NCI-H1417 treated with DMSO at 0.1 percent for 48 hours (cell line): ENCODE results near the gene PEMT.
A peak's percentile ranks its signal among the peaks of the same experiment; 100 is the strongest.

ENCODE experiments used
- DNase-seq: peaks from one replicate; lab custom pipeline; 2025; lab: John Stamatoyannopoulos, UW

Gene PEMT

GRCh38 chr17:17553217-17554195 lies 38.0 kb downstream of the PEMT start:
- no peak for DNase-seq

- no peak for DNase-seq
Measured at GRCh38 chr17:17552351-17553216, 38.9 kb downstream of the PEMT start.

- no peak for DNase-seq
Measured at GRCh38 chr17:17551361-17551760, 40.1 kb downstream of the PEMT start.

- DNase-seq, result no peak
Measured at GRCh38 chr17:17549732-17550366, 41.7 kb downstream of the PEMT start.

- DNase-seq, result no peak
Measured at GRCh38 chr17:17548044-17548443, 43.5 kb downstream of the PEMT start.

- no peak for DNase-seq
Measured at GRCh38 chr17:17547210-17547764, 44.2 kb downstream of the PEMT start.

GRCh38 chr17:17546399-17547185 lies 44.9 kb downstream of the PEMT start:
- DNase-seq, result no peak

- DNase-seq, result no peak
Measured at GRCh38 chr17:17545984-17546383, 45.5 kb downstream of the PEMT start.

- DNase-seq, result no peak
Measured at GRCh38 chr17:17545031-17545820, 46.3 kb downstream of the PEMT start.

- no peak for DNase-seq
Measured at GRCh38 chr17:17542906-17543635, 48.4 kb downstream of the PEMT start.

GRCh38 chr17:17541640-17542001 lies 49.9 kb downstream of the PEMT start:
- DNase-seq, result no peak

GRCh38 chr17:17540935-17541639 lies 50.4 kb downstream of the PEMT start:
- no peak for DNase-seq

- DNase-seq, result no peak
Measured at GRCh38 chr17:17540278-17540906, 51.1 kb downstream of the PEMT start.

- no peak for DNase-seq
Measured at GRCh38 chr17:17539591-17539990, 51.9 kb downstream of the PEMT start.

- peak; percentile 82 for DNase-seq
Measured at GRCh38 chr17:17538417-17539391, 52.8 kb downstream of the PEMT start.

GRCh38 chr17:17537311-17538099 lies 54.0 kb downstream of the PEMT start:
- DNase-seq, result no peak

- no peak for DNase-seq
Measured at GRCh38 chr17:17536702-17537101, 54.8 kb downstream of the PEMT start.
